ENCODE results near the gene SLC10A7.

DNA sequence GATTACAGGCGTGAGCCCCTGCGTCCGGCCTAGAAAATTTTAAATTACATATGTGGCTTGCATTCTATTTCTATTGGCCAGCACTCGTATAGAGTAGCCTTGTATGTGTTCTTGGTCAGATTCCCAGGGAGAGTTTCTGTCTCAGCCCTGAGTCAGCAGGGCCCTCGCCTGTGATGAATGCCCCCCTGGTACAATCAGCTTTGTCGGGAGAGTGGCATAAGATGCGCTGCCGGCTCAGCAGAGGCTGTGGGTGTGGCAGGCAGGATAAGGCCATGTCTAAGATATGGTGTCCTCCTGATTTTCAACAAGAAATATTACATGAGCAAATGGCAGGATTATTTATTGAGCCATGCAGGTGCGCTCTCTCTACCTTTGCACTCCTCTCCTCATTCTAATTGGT, 309.0 kb downstream of the SLC10A7 start:
- TF ChIP-seq CTCF (IDR thresholded peaks at IDR 0.05; ENCODE audit: insufficient read depth, low read depth, low read length): no peak
- TF ChIP-seq EZH2 (IDR thresholded peaks at IDR 0.05; ENCODE audit: insufficient read depth, low read length): no peak
